Choroid plexus epithelial cell (primary cell): ENCODE data around the gene ARHGEF12.

Experiments used
- DNase-seq: peaks from one replicate; pipeline ENCODE4 v3.0.0-alpha.2; 2010; ENCODE audit warnings: low read depth
- H3K4me3 ChIP-seq: 2 replicates; pipeline ENCODE4 v1.5.1; 2011; ENCODE audit warnings: low read depth, mild to moderate bottlenecking, control low read depth, low read length, moderate library complexity
- CTCF ChIP-seq: conservative IDR thresholded peaks from 2 replicates; pipeline ENCODE4 v1.5.1; 2011; ENCODE audit warnings: low read depth, mild to moderate bottlenecking, control low read depth, inconsistent platforms, low read length, moderate library complexity

The ARHGEF12 gene

GRCh38 chr11:120350637-120351036, 14.4 kb downstream of the ARHGEF12 start:
- no peak for TF ChIP-seq CTCF
- no peak overlapping the region for H3K4me3 ChIP-seq
- no peak for DNase-seq

GRCh38 chr11:120352405-120352804, 16.2 kb downstream of the ARHGEF12 start:
- TF ChIP-seq CTCF: no peak
- no peak overlapping the region for H3K4me3 ChIP-seq
- DNase-seq: no peak

GRCh38 chr11:120354068-120354467, 17.9 kb downstream of the ARHGEF12 start:
- no peak for TF ChIP-seq CTCF
- H3K4me3 ChIP-seq: no peak overlapping the region
- peak; percentile 34 for DNase-seq

GRCh38 chr11:120354779-120355178, 18.6 kb downstream of the ARHGEF12 start:
- no peak for TF ChIP-seq CTCF

GRCh38 chr11:120357620-120358019, 21.4 kb downstream of the ARHGEF12 start:
- no peak for DNase-seq
- TF ChIP-seq CTCF: no peak
- no peak overlapping the region for H3K4me3 ChIP-seq

More at GRCh38 chr11:120354779-120355178, 18.6 kb downstream of the ARHGEF12 start:
- peak; percentile 68 for DNase-seq
- H3K4me3 ChIP-seq: no peak overlapping the region

- no peak overlapping the region for H3K4me3 ChIP-seq
- DNase-seq: no peak
- no peak for TF ChIP-seq CTCF
Measured at GRCh38 chr11:120358729-120359128, 22.5 kb downstream of the ARHGEF12 start.

- no peak for DNase-seq
- H3K4me3 ChIP-seq: no peak overlapping the region
- no peak for TF ChIP-seq CTCF
Measured at GRCh38 chr11:120363436-120363835, 27.2 kb downstream of the ARHGEF12 start.
